ENCODE data around the gene RPP21. TPM values are rescaled to one million over a fixed set of nuclear protein-coding genes. Genes with fewer than 3 reads are reported as not detected.

The RPP21 gene
- total and polyA plus RNA-seq, 5 experiments from 2014 or later: 48.2 to 92.4 (median 61.1) TPM

- POLR2A ChIA-PET: interaction anchor here (0.7 to 1.2 kb wide), 3 partner anchors 8 to 110 kb away, joined by 3 to 6 read pairs (median 3); partner anchors contain the start of gene TRIM26
- H3K4me3 Mint-ChIP-seq: peak overlapping the region in 9 of 10 donors; percentile 34 to 70 (median 52)
Observed at GRCh38 chr6:30322527-30323501, 22.1 kb upstream of the RPP21 start.

GRCh38 chr6:30323806-30324205 is 21.1 kb upstream of the RPP21 start:
- POLR2A ChIA-PET: interaction anchor here (0.9 to 1.2 kb wide), 2 partner anchors 9 to 111 kb away, joined by 3 read pairs; partner anchors contain the start of gene TRIM26
- peak overlapping the region in 5 of 10 donors; percentile 39 to 98 (median 60) for H3K4me3 Mint-ChIP-seq
- DNase-seq (no peak), ATAC-seq (no peak)
- no peaks in the 10 kb centered on the region for H3K9me3 Mint-ChIP-seq
- peak overlapping the region in 5 of 10 donors; percentile 15 to 61 (median 40) for H3K27ac Mint-ChIP-seq
- H3K27me3 Mint-ChIP-seq: no peaks in the 10 kb centered on the region
- H3K4me1 Mint-ChIP-seq: peaks cover 46 to 85% (median 75%) of the 10 kb centered on the region in 4 donors
- peaks cover 0 to 20% (median 5%) of the 10 kb centered on the region in 3 donors for H3K36me3 Mint-ChIP-seq

More at GRCh38 chr6:30322527-30323501, 22.1 kb upstream of the RPP21 start:
- Mint-ChIP-seq H3K36me3 (peaks cover 0 to 25% (median 9%) of the 10 kb centered on the region in 3 donors), H3K9me3 (no peaks in the 10 kb centered on the region), H3K4me1 (peaks cover 49 to 85% (median 80%) of the 10 kb centered on the region in 4 donors), H3K27me3 (no peaks in the 10 kb centered on the region), H3K27ac (peak overlapping the region in 9 of 10 donors; percentile 19 to 88 (median 73))
- ATAC-seq (no peak), DNase-seq (no peak)

- H3K27ac Mint-ChIP-seq: peak overlapping the region; percentile 93 to 99 (median 99)
- peak; percentile 58 to 59 for ATAC-seq
- DNase-seq: peak in 8 of 10 donors; percentile 60 to 88 (median 75)
Observed at GRCh38 chr6:30325150-30325872, 19.6 kb upstream of the RPP21 start.

GRCh38 chr6:30325873-30326525 is 19.0 kb upstream of the RPP21 start:
- POLR2A ChIA-PET: interaction anchor here (0.6 to 4.1 kb wide), 17 partner anchors 9 to 1591 kb away, joined by 3 to 36 read pairs (median 4); partner anchors contain the start of genes GTF2H4, MRPS18B, POLR1H and PPP1R11
- peak; percentile 54 to 62 for ATAC-seq
- peaks cover 0 to 27% (median 4%) of the 10 kb centered on the region in 3 donors for H3K36me3 Mint-ChIP-seq
- H3K27ac Mint-ChIP-seq: peak overlapping the region; percentile 93 to 99 (median 99)
- H3K27me3 Mint-ChIP-seq: no peaks in the 10 kb centered on the region
- H3K4me1 Mint-ChIP-seq: peaks cover 40 to 70% (median 62%) of the 10 kb centered on the region in 4 donors
- no peaks in the 10 kb centered on the region for H3K9me3 Mint-ChIP-seq
- DNase-seq: peak; percentile 57 to 89 (median 76)
- H3K4me3 Mint-ChIP-seq: peak overlapping the region; percentile 87 to 99 (median 96)

More at GRCh38 chr6:30325150-30325872, 19.6 kb upstream of the RPP21 start:
- POLR2A ChIA-PET: interaction anchor here (1.2 to 4.1 kb wide), 8 partner anchors 9 to 582 kb away, joined by 3 to 36 read pairs (median 13); partner anchors contain the start of genes GTF2H4, POLR1H, PPP1R11 and RPP21
- no peaks in the 10 kb centered on the region for H3K9me3 Mint-ChIP-seq
- H3K4me3 Mint-ChIP-seq: peak overlapping the region; percentile 87 to 99 (median 96)
- no peaks in the 10 kb centered on the region for H3K27me3 Mint-ChIP-seq
- H3K36me3 Mint-ChIP-seq: peaks cover 0 to 25% (median 2%) of the 10 kb centered on the region in 3 donors
- H3K4me1 Mint-ChIP-seq: peaks cover 42 to 76% (median 66%) of the 10 kb centered on the region in 4 donors

- H3K36me3 Mint-ChIP-seq: peaks cover 0 to 33% (median 5%) of the 10 kb centered on the region in 3 donors
- peak; percentile 82 to 94 (median 92) for DNase-seq
- peaks cover 38 to 64% (median 56%) of the 10 kb centered on the region in 4 donors for H3K4me1 Mint-ChIP-seq
- H3K27me3 Mint-ChIP-seq: no peaks in the 10 kb centered on the region
- POLR2A ChIA-PET: interaction anchor here (0.6 to 4.1 kb wide), 17 partner anchors 10 to 1590 kb away, joined by 3 to 36 read pairs (median 4); partner anchors contain the start of genes GTF2H4, MRPS18B, POLR1H and PPP1R11
- peak within 1 kb of the TSS; percentile 93 to 100 (median 99) for H3K27ac Mint-ChIP-seq
- no peaks in the 10 kb centered on the region for H3K9me3 Mint-ChIP-seq
- peak within 1 kb of the TSS; percentile 87 to 99 (median 98) for H3K4me3 Mint-ChIP-seq
- peak; percentile 68 to 72 for ATAC-seq
Observed at GRCh38 chr6:30326526-30327231, 18.3 kb upstream of the RPP21 start, which contains the start of gene TRIM39. TRIM39 (plus strand) TSS chr6:30326927; CDS start chr6:30329318, 2,391 bp downstream.

- no peaks in the 10 kb centered on the region for H3K27me3 Mint-ChIP-seq
- DNase-seq: peak in 1 of 10 donors; percentile 94
- peaks cover 37 to 58% (median 50%) of the 10 kb centered on the region in 4 donors for H3K4me1 Mint-ChIP-seq
Observed at GRCh38 chr6:30327232-30327746, 17.7 kb upstream of the RPP21 start.

GRCh38 chr6:30328397-30328796 is 16.6 kb upstream of the RPP21 start:
- H3K36me3 Mint-ChIP-seq: peaks cover 0 to 44% (median 5%) of the 10 kb centered on the region in 3 donors
- H3K27ac Mint-ChIP-seq: peak overlapping the region in 9 of 10 donors; percentile 93 to 100 (median 99)
- no peaks in the 10 kb centered on the region for H3K9me3 Mint-ChIP-seq
- DNase-seq (no peak), ATAC-seq (no peak)
- peak overlapping the region in 7 of 10 donors; percentile 46 to 98 (median 97) for H3K4me3 Mint-ChIP-seq
- H3K4me1 Mint-ChIP-seq: peaks cover 33 to 52% (median 40%) of the 10 kb centered on the region in 4 donors
- POLR2A ChIA-PET: interaction anchor here (0.7 to 4.1 kb wide), 4 partner anchors 10 to 1328 kb away, joined by 3 to 36 read pairs (median 4); partner anchors contain the start of gene TRIM26
- H3K27me3 Mint-ChIP-seq: no peaks in the 10 kb centered on the region

More at GRCh38 chr6:30327232-30327746, 17.7 kb upstream of the RPP21 start:
- H3K36me3 Mint-ChIP-seq: peaks cover 0 to 39% (median 5%) of the 10 kb centered on the region in 3 donors
- ATAC-seq: no peak
- H3K4me3 Mint-ChIP-seq: peak overlapping the region; percentile 87 to 99 (median 96)
- peak overlapping the region; percentile 93 to 100 (median 99) for H3K27ac Mint-ChIP-seq
- POLR2A ChIA-PET: interaction anchor here (0.7 to 4.1 kb wide), 8 partner anchors 11 to 1560 kb away, joined by 4 to 36 read pairs (median 8); partner anchors contain the start of genes MRPS18B, PPP1R11, RPP21 and TRIM26
- H3K9me3 Mint-ChIP-seq: no peaks in the 10 kb centered on the region

- DNase-seq (no peak), ATAC-seq (no peak)
- H3K9me3 Mint-ChIP-seq: no peaks in the 10 kb centered on the region
- H3K36me3 Mint-ChIP-seq: peaks cover 0 to 53% (median 8%) of the 10 kb centered on the region in 3 donors
- no peaks in the 10 kb centered on the region for H3K27me3 Mint-ChIP-seq
- peaks cover 29 to 42% (median 33%) of the 10 kb centered on the region in 4 donors for H3K4me1 Mint-ChIP-seq
- H3K4me3 Mint-ChIP-seq: no peak overlapping the region
- POLR2A ChIA-PET: interaction anchor here (0.7 to 4.1 kb wide), 3 partner anchors 15 to 1239 kb away, joined by 3 to 36 read pairs (median 3); partner anchors contain the start of gene TRIM26
- H3K27ac Mint-ChIP-seq: peak overlapping the region in 4 of 10 donors; percentile 39 to 58 (median 50)
Observed at GRCh38 chr6:30329331-30329730, 15.6 kb upstream of the RPP21 start.

GRCh38 chr6:30331981-30332380 is 13.0 kb upstream of the RPP21 start:
- H3K9me3 Mint-ChIP-seq: no peaks in the 10 kb centered on the region
- no peak overlapping the region for H3K4me3 Mint-ChIP-seq
- no peaks in the 10 kb centered on the region for H3K27me3 Mint-ChIP-seq
- POLR2A ChIA-PET: no interaction called here
- peaks cover 12 to 21% (median 17%) of the 10 kb centered on the region in 4 donors for H3K4me1 Mint-ChIP-seq
- DNase-seq: no peak
- no peak overlapping the region for H3K27ac Mint-ChIP-seq
- no peak for ATAC-seq
- peaks cover 0 to 77% (median 15%) of the 10 kb centered on the region in 3 donors for H3K36me3 Mint-ChIP-seq

- H3K27me3 Mint-ChIP-seq: no peaks in the 10 kb centered on the region
- peak overlapping the region in 1 of 10 donors; percentile 43 for H3K27ac Mint-ChIP-seq
- POLR2A ChIA-PET: no interaction called here
- no peaks in the 10 kb centered on the region for H3K9me3 Mint-ChIP-seq
- peaks cover 0 to 4% (median 2%) of the 10 kb centered on the region in 4 donors for H3K4me1 Mint-ChIP-seq
- H3K4me3 Mint-ChIP-seq: no peak overlapping the region
- ATAC-seq (no peak), DNase-seq (no peak)
- H3K36me3 Mint-ChIP-seq: peaks cover 0 to 90% (median 18%) of the 10 kb centered on the region in 3 donors
Observed at GRCh38 chr6:30334075-30334783, 10.7 kb upstream of the RPP21 start.
